Activated CD4-positive, alpha-beta memory T cell treated with anti-CD3 and anti-CD28 coated beads, Interleukin-2, amount 10 ng/mL, durations not matched to agents 7 days and 5 days (primary cell): ENCODE measurements around the gene PIM1. TPM values are rescaled to one million over a fixed set of nuclear protein-coding genes. Genes with fewer than 3 reads are reported as not detected.
"Not testable (repeated sequence)": the region's sequence is repeated elsewhere in the genome, so short reads cannot be mapped to it uniquely, and the experiment has no call there.

Experiments used
- CTCF ChIA-PET: fragments of 350-600 bp; sonication (Branson Sonifier 250); formaldehyde crosslinking; loops from one replicate; lab custom pipeline; 2021; ENCODE audit warnings: antibody characterized with exemption, inconsistent platforms; lab: Charles Lee
- POLR2A ChIA-PET: fragments of 350-600 bp; sonication (Branson Sonifier 250); formaldehyde crosslinking; loops from one replicate; lab custom pipeline; 2021; ENCODE audit warnings: antibody characterized with exemption; lab: Charles Lee
- DNase-seq: peaks from one replicate; pipeline ENCODE4 v3.0.0-alpha.2; 2020
- H3K27ac Mint-ChIP-seq: one replicate; pipeline ENCODE4 v1.8.0; 2021; ENCODE audit warnings: mild to moderate bottlenecking, mixed read lengths
- H3K27me3 Mint-ChIP-seq: one replicate; pipeline ENCODE4 v1.8.0; 2021; ENCODE audit warnings: mixed read lengths
- H3K36me3 Mint-ChIP-seq: one replicate; pipeline ENCODE4 v1.8.0; 2021; ENCODE audit warnings: low read depth, mixed read lengths
- H3K4me1 Mint-ChIP-seq: one replicate; pipeline ENCODE4 v1.8.0; 2021; ENCODE audit warnings: mixed read lengths
- H3K4me3 Mint-ChIP-seq: one replicate; pipeline ENCODE4 v1.8.0; 2021; ENCODE audit warnings: mild to moderate bottlenecking, mixed read lengths
- H3K9me3 Mint-ChIP-seq: one replicate; pipeline ENCODE4 v1.8.0; 2021; ENCODE audit warnings: mixed read lengths
- total RNA-seq, 2 experiments: library from RNA; stranded (reverse); gene quantifications; one replicate each; pipeline ENCODE4 v1.2.3, GENCODE V29; 2021

The PIM1 gene
- total RNA-seq, 2 experiments from 2014 or later: 497 to 505 TPM

GRCh38 chr6:37174515-37175331, 4.8 kb downstream of the PIM1 start:
- H3K27me3 Mint-ChIP-seq: no peaks in the 10 kb centered on the region
- ChIA-PET CTCF (interaction anchor here (0.7 to 17.6 kb wide), 8 partner anchors 15 to 184 kb away, joined by 3 to 327 read pairs (median 67); no protein-coding TSS in a partner anchor), POLR2A (interaction anchor here (1.2 to 19.6 kb wide), 12 partner anchors 8 to 149 kb away, joined by 3 to 1021 read pairs (median 26); no protein-coding TSS in a partner anchor)
- H3K4me1 Mint-ChIP-seq: peaks cover 55% of the 10 kb centered on the region
- no peaks in the 10 kb centered on the region for H3K9me3 Mint-ChIP-seq
- peak overlapping the region; percentile 98 for H3K27ac Mint-ChIP-seq
- DNase-seq: no peak
- H3K4me3 Mint-ChIP-seq: peak overlapping the region; percentile 94
- peaks cover 80% of the 10 kb centered on the region for H3K36me3 Mint-ChIP-seq

GRCh38 chr6:37175332-37176267, 5.6 kb downstream of the PIM1 start:
- Mint-ChIP-seq H3K4me1 (peaks cover 64% of the 10 kb centered on the region), H3K27me3 (no peaks in the 10 kb centered on the region), H3K9me3 (no peaks in the 10 kb centered on the region), H3K27ac (peak overlapping the region; percentile 98), H3K36me3 (peaks cover 76% of the 10 kb centered on the region), H3K4me3 (peak overlapping the region; percentile 94)
- ChIA-PET POLR2A (interaction anchor here (1.1 to 19.6 kb wide), 12 partner anchors 9 to 493 kb away, joined by 3 to 1021 read pairs (median 5); no protein-coding TSS in a partner anchor), CTCF (interaction anchor here (0.7 to 17.6 kb wide), 10 partner anchors 9 to 183 kb away, joined by 3 to 327 read pairs (median 7); no protein-coding TSS in a partner anchor)
- DNase-seq: peak; percentile 36

DNA sequence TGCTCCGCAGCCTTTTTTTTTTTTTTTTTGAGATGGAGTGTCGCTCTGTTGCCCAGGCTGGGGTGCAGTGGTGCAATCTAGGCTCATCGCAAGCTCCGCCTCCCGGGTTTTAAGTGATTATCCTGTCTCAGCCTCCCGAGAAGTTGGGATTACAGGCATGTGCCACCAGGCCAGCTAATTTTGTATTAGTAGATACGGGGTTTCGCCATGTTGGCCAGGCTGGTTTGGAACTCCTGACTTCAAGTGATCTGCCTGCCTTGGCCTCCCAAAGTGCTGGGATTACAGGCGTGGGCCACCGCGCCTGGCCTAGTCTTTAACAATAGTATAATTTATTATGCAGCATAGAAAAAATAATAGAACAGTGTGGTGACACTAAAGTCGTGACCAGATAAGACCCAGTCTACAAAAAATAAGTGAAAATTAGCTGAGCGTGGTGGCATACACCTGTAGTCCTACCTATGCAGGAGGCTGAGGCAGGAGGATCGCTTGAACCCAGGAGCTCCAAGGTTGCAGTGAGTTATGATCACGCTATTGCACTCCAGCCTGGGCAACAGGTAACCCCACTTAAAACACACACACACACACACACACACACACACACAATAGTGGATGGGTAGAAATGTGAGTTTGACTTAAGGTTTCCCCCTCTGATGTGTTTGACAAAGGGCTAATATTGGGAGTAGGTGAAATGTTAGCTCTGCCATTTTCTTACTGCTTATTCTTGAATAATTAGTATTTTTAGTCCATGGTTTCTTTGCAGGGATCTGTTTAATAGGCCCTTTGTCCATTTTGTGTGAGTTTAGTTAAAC, 6.5 kb downstream of the PIM1 start:
- Mint-ChIP-seq H3K9me3 (no peaks in the 10 kb centered on the region), H3K27ac (peak overlapping the region; percentile 98), H3K36me3 (peaks cover 67% of the 10 kb centered on the region), H3K27me3 (no peaks in the 10 kb centered on the region), H3K4me1 (peaks cover 71% of the 10 kb centered on the region), H3K4me3 (peak overlapping the region; percentile 94)
- CTCF ChIA-PET: interaction anchor here (1.4 to 17.6 kb wide), 6 partner anchors 11 to 155 kb away, joined by 7 to 327 read pairs (median 76); no protein-coding TSS in a partner anchor
- no peak for DNase-seq
- POLR2A ChIA-PET: interaction anchor here (0.6 to 19.6 kb wide), 12 partner anchors 8 to 494 kb away, joined by 3 to 1021 read pairs (median 6); no protein-coding TSS in a partner anchor

DNA sequence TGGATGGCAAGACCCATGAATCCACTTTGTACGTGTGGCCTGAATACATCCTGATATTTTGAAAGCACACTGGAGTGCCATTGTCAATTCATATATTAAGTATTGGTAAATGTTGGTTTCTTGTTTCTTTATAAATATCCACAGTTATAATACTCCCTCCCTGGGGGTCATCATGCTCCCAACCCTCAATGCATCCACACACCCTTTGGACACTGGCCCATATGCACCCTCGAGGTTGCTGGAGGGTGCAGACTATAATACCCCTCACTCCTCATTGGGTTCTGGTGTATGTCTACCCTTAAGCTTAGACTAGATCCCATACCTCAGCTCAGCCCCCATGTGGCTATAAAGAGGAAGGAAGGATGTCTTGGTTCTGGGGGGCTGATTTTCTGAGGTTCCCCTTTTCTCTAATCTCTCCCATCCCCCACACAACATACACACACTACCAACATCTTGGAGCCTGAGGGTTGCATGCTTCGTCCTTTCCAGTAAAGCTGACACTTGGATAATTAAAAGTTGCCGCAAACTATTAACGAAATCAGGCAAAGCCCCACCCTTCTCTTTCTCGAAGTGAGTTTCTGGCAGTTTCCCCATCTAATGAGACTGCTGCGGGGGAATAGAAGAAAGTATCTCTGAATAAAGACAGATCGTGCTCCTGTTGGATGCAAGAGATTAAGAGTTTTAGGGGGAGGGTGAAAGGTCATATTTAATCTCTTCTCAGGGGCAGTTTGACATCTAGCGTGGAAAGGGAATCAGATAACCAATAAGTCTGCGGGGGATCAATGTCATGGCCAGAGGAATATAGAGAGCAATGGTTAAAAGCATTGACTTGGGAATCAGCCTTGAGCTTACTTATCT, 7.4 kb downstream of the PIM1 start:
- DNase-seq: no peak
- Mint-ChIP-seq H3K4me1 (peaks cover 80% of the 10 kb centered on the region), H3K4me3 (peak overlapping the region; percentile 36), H3K27me3 (no peaks in the 10 kb centered on the region), H3K9me3 (no peaks in the 10 kb centered on the region), H3K27ac (peak overlapping the region; percentile 98), H3K36me3 (peaks cover 61% of the 10 kb centered on the region)
- POLR2A ChIA-PET: interaction anchor here (0.6 to 19.6 kb wide), 9 partner anchors 12 to 151 kb away, joined by 3 to 1021 read pairs (median 9); no protein-coding TSS in a partner anchor
- CTCF ChIA-PET: interaction anchor here (1.4 to 17.6 kb wide), 5 partner anchors 17 to 155 kb away, joined by 7 to 327 read pairs (median 143); no protein-coding TSS in a partner anchor

DNA sequence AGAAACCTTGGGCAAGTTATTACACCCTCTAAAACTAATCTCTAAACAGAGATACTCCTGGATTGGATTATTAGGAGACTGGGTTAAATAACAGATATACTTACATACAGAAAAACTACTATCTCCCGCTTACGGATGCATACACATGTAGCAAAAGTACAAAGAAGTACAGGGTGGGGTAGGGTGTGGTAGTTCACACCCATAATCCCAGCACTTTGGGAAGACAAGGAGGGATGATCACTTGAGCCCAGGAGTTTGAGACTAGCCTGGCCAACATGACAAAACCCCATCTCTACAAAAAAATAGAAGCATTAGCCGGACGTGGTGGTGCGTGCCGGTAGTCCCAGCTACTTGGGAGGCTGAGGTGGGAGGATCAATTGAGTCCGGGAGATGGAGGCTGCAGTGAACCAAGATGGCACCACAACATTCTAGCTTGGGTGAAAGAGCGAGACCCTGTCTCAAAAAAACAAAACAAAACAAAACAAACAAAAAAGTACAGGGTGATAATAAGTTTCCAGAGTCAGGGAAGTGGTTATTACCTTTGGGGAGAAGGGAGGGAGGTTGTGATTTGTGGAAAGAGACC, 8.1 kb downstream of the PIM1 start:
- Mint-ChIP-seq H3K9me3 (no peaks in the 10 kb centered on the region), H3K27ac (peak overlapping the region; percentile 98), H3K27me3 (no peaks in the 10 kb centered on the region), H3K36me3 (peaks cover 54% of the 10 kb centered on the region), H3K4me1 (peaks cover 85% of the 10 kb centered on the region), H3K4me3 (no peak overlapping the region)
- ChIA-PET CTCF (interaction anchor here (1.6 to 17.6 kb wide), 4 partner anchors 16 to 156 kb away, joined by 9 to 327 read pairs (median 209); no protein-coding TSS in a partner anchor), POLR2A (interaction anchor here (0.8 to 19.6 kb wide), 6 partner anchors 11 to 152 kb away, joined by 4 to 1021 read pairs (median 293); no protein-coding TSS in a partner anchor)
- no peak for DNase-seq

- DNase-seq: no peak
- ChIA-PET CTCF (interaction anchor here (1.0 to 17.6 kb wide), 8 partner anchors 8 to 162 kb away, joined by 3 to 327 read pairs (median 16); no protein-coding TSS in a partner anchor), POLR2A (interaction anchor here (0.8 to 19.6 kb wide), 6 partner anchors 8 to 194 kb away, joined by 3 to 1021 read pairs (median 372); partner anchors contain the start of genes MTCH1 and PIM1)
- no peaks in the 10 kb centered on the region for H3K27me3 Mint-ChIP-seq
- H3K4me3 Mint-ChIP-seq: no peak overlapping the region
- peaks cover 78% of the 10 kb centered on the region for H3K4me1 Mint-ChIP-seq
- H3K36me3 Mint-ChIP-seq: peaks cover 33% of the 10 kb centered on the region
- H3K9me3 Mint-ChIP-seq: no peaks in the 10 kb centered on the region
- H3K27ac Mint-ChIP-seq: peak overlapping the region; percentile 66
Observed at GRCh38 chr6:37180075-37180474, 10.1 kb downstream of the PIM1 start.

- peaks cover 78% of the 10 kb centered on the region for H3K4me1 Mint-ChIP-seq
- DNase-seq, H3K9me3 Mint-ChIP-seq, H3K4me3 Mint-ChIP-seq, H3K27me3 Mint-ChIP-seq: not testable (repeated sequence)
- peak overlapping the region; percentile 66 for H3K27ac Mint-ChIP-seq
- ChIA-PET CTCF (interaction anchor here (0.5 to 17.6 kb wide), 8 partner anchors 9 to 163 kb away, joined by 3 to 327 read pairs (median 16); no protein-coding TSS in a partner anchor), POLR2A (interaction anchor here (0.8 to 19.6 kb wide), 6 partner anchors 9 to 194 kb away, joined by 3 to 1021 read pairs (median 372); partner anchors contain the start of genes MTCH1 and PIM1)
- H3K36me3 Mint-ChIP-seq: peaks cover 28% of the 10 kb centered on the region
Observed at GRCh38 chr6:37180610-37181009, 10.7 kb downstream of the PIM1 start.

- no peaks in the 10 kb centered on the region for H3K27me3 Mint-ChIP-seq
- H3K9me3 Mint-ChIP-seq: peaks cover 9% of the 10 kb centered on the region
- ChIA-PET POLR2A (interaction anchor here (2.1 to 19.6 kb wide), 6 partner anchors 7 to 157 kb away, joined by 7 to 1021 read pairs (median 372); partner anchors contain the start of gene PIM1), CTCF (interaction anchor here (1.0 to 17.6 kb wide), 8 partner anchors 11 to 161 kb away, joined by 3 to 327 read pairs (median 16); no protein-coding TSS in a partner anchor)
- peak overlapping the region; percentile 97 for H3K27ac Mint-ChIP-seq
- H3K36me3 Mint-ChIP-seq: peaks cover 17% of the 10 kb centered on the region
- peaks cover 77% of the 10 kb centered on the region for H3K4me1 Mint-ChIP-seq
- H3K4me3 Mint-ChIP-seq: peak overlapping the region; percentile 46
- DNase-seq: peak; percentile 84
Observed at GRCh38 chr6:37182736-37183590, 13.0 kb downstream of the PIM1 start.

DNA sequence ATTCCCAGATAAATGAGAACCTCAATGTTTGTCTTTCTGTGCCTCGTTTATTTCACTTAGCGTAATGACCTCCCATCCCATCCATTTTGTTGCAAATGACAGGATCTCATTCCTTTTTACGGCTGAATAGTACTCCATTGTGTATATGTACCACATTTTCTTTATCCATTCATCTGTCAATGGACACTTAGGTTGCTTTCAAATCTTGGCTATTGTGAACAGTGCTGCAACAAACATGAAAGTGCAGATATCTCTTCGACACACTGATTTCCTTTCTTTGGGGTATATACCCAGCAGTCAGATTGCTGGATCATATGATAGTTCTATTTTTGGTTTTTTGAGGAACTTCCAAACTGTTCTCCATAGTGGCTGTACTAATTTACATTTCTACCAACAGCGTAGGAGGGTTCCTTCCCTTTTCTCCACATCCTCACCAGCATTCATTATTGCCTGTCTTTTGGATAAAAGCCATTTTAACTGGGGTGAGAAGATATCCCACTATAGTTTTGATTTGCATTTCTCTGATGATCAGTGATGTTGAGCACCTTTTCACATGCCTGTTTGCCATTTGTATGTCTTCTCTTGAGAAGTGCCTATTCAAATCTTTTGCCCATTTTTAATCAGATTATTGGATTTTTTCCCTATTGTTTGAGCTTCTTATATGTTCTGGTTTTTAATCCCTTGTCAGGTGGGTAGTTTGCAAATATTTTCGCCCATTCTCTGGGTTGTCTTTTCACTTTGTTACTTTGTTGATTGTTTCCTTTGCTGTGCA, 16.2 kb downstream of the PIM1 start:
- H3K4me3 Mint-ChIP-seq, DNase-seq, H3K27me3 Mint-ChIP-seq, H3K9me3 Mint-ChIP-seq: not testable (repeated sequence)
- Mint-ChIP-seq H3K36me3 (peaks cover 21% of the 10 kb centered on the region), H3K27ac (peak overlapping the region; percentile 63), H3K4me1 (peaks cover 74% of the 10 kb centered on the region)
- CTCF ChIA-PET: interaction anchor here (1.6 to 5.4 kb wide), 6 partner anchors 10 to 165 kb away, joined by 5 to 56 read pairs (median 12); no protein-coding TSS in a partner anchor
- POLR2A ChIA-PET: interaction anchor here (0.7 to 5.5 kb wide), 8 partner anchors 9 to 164 kb away, joined by 3 to 61 read pairs (median 4); partner anchors contain the start of gene PIM1
